LoVo (cell line): ENCODE measurements around the gene ESF1.
"Not testable (repeated sequence)": the region's sequence is repeated elsewhere in the genome, so short reads cannot be mapped to it uniquely, and the experiment has no call there.

Experiments used
- DNase-seq: peaks from one replicate; pipeline ENCODE4 v3.0.0-alpha.2; 2016; ENCODE audit warnings: low spot score

The ESF1 gene

GRCh38 chr20:13739731-13740649 is 44.7 kb downstream of the ESF1 start:
- DNase-seq: no peak

- not testable (repeated sequence) for DNase-seq
Measured at GRCh38 chr20:13738187-13738586, 46.5 kb downstream of the ESF1 start.

DNA sequence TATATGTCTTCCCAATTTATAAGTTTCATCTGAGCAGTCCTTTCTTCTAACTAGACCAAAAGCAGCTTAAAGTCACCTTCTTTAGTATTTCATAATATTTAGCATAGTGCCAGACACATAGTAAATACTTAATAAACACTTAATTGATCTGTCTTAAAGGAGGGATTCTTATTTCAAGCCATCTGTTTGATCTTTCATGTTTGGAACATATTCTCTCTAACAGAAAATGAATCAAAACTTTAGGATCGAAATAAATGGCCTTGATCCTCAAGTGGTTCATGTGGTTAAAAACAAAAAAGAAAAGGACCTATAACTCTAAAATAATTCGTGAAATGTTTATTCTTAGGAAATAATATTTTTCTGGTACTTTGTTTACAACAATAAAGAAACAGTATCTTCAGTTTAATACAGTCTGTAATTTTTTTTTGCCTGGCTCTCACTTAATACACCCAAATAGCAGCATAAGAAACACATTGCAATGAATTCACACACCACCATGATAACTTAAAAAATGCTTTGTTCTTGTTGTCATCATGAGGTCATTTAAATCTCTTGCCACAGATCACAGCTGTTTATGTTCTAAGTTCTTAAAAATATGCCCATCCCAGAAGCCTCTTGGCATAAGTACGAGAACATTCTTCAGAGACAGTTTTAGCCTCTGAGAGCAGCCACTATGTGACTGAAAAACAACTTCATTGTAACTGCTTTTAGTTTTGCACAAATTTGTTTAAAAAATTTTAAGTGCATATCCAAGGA is 48.1 kb downstream of the ESF1 start:
- no peak for DNase-seq

DNA sequence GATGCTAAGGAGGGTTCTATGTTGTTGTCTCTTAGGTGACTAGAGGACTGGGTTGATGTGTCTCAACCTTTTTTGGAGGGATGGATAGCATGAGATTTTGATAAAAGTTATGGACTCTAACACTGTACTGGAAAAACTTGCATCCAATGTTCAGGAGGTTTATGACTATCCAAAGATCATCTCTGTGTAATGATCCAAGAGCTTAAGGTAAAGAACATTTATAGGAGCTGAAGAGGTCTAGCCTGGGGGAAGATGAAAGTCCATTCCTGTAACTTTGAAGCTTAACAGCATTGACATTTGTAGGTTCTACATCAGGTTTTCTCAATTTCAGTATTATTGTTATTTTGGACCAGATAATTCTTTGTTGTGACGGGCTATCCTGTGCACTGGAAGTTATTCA is 48.9 kb downstream of the ESF1 start:
- no peak for DNase-seq

GRCh38 chr20:13723011-13723410 is 61.7 kb downstream of the ESF1 start:
- DNase-seq: no peak

DNA sequence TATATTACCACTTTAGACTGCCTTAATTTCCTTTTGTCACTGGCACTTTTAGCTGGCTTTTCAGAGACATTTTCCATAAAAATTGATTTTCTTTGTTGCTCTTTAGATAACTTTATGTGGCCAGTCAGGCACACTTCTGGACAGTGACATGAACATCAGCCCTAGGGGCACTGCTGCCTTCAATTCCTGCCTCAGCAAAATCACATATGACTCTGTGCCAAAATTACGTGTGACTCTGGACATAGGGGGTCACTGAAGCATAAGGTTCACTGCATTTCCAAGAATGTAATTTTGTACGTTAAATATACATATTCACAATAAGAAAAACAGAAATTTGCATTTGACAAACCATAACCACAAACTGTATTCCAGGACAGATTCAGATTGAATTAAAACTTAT is 66.5 kb downstream of the ESF1 start:
- no peak for DNase-seq

- DNase-seq: no peak
Measured at GRCh38 chr20:13717631-13718044, 67.1 kb downstream of the ESF1 start.

- DNase-seq: no peak
Measured at GRCh38 chr20:13715171-13715570, 69.5 kb downstream of the ESF1 start.

GRCh38 chr20:13708234-13708633 is 76.5 kb downstream of the ESF1 start:
- DNase-seq: no peak

DNA sequence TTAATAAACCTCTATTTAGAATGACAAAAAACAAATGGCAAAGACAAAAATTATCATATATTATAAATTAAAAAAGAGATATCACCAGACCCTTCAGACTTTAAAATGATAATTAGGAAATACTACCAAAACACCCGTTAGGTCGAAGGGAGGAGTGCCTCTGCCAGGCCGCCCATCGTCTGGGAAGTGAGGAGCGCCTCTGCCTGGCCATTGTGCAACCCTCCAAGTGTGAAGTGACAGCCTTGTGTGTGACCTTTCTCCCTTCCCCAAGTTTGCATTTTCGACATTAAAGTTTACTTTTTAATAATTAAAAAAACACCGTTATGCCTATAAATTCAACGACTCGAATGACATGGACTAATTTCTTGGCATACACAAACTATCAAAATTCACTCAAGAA is 81.5 kb downstream of the ESF1 start:
- no peak for DNase-seq

GRCh38 chr20:13701486-13701885 is 83.2 kb downstream of the ESF1 start:
- no peak for DNase-seq

GRCh38 chr20:13700761-13701160 is 84.0 kb downstream of the ESF1 start:
- no peak for DNase-seq

- DNase-seq: no peak
Measured at GRCh38 chr20:13694420-13695150, 90.1 kb downstream of the ESF1 start.

GRCh38 chr20:13692802-13693736 is 91.7 kb downstream of the ESF1 start:
- no peak for DNase-seq

DNA sequence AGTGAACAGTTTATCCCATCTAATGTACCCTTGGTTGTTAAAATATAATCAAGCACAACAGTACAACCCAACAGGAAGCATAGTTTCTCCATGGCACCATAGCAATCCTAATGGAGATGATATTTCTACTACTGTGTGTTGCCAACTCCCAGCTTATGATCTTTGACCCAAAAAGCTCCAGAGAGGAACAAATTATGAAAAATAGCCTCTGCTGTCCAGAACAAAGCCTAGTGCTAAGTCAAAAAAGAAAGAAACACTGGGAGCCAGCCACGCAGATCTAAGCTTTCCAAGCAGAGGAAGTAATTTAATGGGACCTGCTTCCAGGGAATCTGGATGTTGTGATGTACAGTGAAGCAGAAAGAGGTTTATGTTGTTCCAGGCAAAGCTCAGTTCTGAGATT is 93.8 kb downstream of the ESF1 start:
- DNase-seq: no peak

DNA sequence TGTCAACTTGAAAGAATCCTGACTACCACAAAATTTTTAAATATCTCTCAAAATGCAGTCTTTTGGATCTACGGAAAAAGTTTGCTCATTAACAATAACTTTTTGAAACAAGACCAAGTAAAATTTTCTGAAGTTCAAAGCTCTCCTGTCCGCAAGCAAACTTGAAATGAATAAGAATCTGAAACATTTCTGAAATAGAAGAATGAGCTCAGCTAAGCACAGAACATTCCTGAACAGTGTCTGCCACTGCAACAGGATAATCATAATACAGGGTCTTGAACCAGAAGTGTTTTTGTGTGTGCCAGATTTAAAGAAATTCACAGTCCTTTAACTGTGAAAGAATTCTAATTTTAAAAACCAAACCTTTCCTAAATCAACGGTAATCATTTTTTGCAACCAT is 96.9 kb downstream of the ESF1 start:
- no peak for DNase-seq

DNA sequence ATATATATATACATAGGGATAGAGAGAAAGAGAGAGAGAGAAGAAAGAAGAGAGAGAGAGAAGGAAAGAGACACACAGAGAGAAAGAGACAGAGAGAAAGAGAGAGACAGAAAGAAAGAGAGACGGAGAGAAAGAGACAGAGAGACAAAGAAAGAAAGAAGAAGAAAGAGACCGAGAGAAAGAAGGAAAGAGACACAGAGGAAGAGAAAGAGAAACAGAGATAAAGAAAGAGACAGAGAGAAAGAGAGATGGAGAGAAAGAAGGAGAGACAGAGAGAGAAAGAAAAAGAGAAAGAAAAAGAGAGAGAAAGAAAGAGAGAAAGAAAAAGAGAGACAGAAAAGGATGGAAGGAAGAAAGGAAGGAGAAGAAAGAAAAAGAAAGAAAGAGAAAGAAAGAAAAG is 99.1 kb downstream of the ESF1 start:
- no peak for DNase-seq

DNA sequence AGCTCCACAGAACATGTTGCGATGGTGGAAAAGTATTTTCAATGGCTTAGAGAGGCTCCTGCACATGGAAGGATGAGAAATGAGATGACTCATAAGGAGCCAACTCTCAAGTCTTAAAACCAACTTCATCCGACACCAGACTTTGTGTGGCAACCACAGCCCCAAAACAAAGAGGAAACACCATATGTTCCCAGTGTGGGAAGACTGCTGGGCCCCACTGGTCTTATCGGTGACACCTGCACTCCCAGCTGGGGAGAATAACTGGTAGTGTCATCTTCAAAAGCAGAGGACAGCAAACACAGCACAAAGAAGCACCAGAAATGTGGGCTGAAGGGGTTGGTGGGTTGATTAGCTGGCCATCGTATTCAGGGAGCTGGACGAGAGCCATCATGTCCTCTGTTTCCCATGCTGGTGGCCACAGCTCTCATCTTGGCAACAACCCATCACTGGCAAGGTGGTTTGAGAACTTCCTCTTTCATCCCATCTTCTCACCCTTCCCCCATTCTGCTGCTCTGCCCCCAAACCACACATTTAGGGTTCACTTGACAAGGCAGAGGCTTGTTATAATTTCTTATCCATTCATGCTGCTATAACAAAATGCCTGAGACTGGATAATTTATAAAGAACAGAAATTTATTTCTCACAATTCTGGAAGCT is 100.0 kb downstream of the ESF1 start:
- DNase-seq: no peak

- no peak for DNase-seq
Measured at GRCh38 chr20:13683833-13684232, 100.9 kb downstream of the ESF1 start.

- peak; percentile 73 for DNase-seq
Measured at GRCh38 chr20:13681248-13682125, 103.2 kb downstream of the ESF1 start.
